SKM-1 (cell line): ENCODE measurements around the gene NPAS3.

Experiments
- DNase-seq: peaks from one replicate; lab custom pipeline; 2025; ENCODE audit not compliant: unreplicated experiment; lab: John Stamatoyannopoulos, UW

NPAS3 gene

DNA sequence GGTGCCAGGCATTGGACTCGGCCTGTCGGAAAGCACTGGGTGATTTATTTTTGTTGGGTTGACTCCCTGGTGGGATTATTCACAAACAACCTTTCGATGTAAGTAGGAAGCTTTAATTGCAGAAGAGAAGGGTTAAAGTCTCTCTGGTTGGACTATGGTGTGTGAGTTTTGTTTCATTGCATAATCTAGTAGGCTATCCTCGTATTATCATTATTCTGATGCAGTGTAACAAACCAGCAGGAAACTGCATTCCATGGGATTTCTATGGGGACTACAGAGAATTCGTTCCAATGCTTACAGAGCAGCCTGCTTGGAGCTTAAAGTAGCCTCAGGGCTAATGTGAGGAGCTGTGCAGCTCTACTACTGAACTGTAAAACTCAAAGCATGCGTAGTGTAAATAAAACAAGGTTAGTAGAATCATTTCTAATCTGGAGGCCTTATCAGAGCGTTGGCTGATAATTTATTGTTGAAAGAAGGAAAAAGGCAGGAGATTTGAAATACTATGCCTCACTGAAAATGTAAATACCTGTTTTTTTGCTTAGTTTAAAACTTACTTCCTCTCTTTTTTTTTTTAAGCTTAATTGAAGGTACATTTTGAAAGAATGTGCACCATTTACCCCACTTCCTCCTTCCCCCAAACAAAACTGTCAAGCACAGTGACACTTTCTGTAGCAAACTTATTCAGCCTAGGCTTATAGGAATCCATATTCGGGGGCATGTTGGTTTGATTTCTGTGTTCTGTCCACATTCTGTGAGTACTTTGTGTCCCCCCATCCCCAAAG lies 226.7 kb downstream of the NPAS3 start:
- no peak for DNase-seq

GRCh38 chr14:33165926-33166289 lies 227.2 kb downstream of the NPAS3 start:
- no peak for DNase-seq

- no peak for DNase-seq
Observed at GRCh38 chr14:33175951-33176350, 237.3 kb downstream of the NPAS3 start.

GRCh38 chr14:33184587-33184986 lies 245.9 kb downstream of the NPAS3 start:
- no peak for DNase-seq

- no peak for DNase-seq
Observed at GRCh38 chr14:33186656-33187055, 248.0 kb downstream of the NPAS3 start.

DNA sequence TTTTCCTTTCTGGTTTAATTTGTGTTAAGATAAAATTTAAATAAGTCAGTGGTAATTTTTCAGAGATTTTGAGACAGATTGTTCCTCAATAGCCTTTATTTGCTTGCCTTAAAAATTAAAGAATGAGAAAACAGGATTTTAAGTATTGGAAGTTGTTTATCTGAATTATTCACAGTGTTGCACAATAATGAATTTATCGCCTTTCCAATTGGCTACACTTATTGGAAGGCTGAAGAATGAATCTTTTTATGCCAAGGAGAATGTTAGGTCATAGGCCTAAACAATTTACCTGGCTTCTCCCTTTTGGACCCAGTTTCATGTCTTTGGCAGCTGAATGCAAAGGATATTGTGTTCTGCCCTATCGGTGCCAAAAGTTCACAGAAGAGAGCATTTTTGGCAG lies 250.2 kb downstream of the NPAS3 start:
- DNase-seq = no peak

- DNase-seq = no peak
Observed at GRCh38 chr14:33191855-33192254, 253.2 kb downstream of the NPAS3 start.

DNA sequence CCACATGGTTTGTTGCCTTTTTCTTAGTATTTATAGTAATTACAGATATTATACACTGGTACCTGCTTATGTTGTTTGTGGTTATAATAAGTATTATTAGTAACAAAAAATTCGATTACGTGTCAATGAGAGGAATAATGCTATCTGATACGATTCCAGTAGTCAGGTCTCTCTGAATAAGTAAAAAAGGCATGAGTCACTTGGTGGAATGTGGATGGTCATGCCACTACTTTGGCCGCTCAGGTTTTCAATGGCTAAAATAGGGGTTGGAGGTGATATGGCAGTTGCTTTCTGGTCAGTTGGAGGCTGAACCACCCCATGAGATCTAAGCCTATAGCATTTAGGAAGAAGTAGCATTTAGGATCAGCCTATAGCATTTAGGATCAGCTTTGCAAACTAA lies 255.9 kb downstream of the NPAS3 start:
- no peak for DNase-seq

DNA sequence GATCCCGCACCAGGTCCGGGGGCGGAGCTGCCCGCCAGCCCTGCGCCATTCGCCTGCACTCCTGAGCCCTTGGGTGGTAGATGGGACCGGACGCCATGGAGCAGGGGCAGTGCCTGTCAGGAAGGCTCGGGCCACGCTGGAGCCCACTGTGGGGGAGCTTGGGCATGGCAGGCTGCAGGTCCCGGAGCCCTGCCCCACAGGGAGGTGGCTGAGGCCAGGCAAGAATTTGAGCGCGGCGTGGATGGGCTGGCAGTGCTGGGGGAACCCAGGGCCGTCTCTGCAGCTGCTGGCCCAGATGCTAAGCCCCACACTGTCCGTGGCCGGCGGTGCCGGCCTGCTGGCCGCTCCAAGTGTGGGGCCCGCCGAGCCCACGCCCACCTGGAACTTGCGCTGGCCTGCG lies 260.0 kb downstream of the NPAS3 start:
- DNase-seq = no peak

- DNase-seq = no peak
Observed at GRCh38 chr14:33201116-33201515, 262.4 kb downstream of the NPAS3 start.

DNA sequence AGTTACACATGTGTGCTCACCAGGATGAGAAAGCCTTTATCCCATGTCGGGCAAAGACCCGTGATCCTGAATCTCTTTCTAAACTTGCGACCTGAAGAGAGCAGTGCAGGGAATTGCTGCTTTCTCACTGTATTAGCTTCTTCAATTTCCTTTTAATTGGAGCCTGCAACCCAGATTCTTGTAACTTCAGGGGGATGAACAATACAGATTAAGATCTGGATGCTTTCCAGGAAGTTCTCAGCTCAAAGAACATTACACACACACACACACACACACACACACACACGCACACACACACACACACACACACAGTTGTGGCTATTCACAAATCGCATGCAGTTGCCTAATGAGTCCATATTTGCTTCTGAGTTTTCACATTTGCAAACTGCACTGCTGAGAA lies 268.3 kb downstream of the NPAS3 start:
- no peak for DNase-seq

- DNase-seq = no peak
Observed at GRCh38 chr14:33207467-33208017, 268.9 kb downstream of the NPAS3 start.

- DNase-seq = no peak
Observed at GRCh38 chr14:33210311-33210710, 271.6 kb downstream of the NPAS3 start.

GRCh38 chr14:33218026-33218425 lies 279.3 kb downstream of the NPAS3 start:
- no peak for DNase-seq

DNA sequence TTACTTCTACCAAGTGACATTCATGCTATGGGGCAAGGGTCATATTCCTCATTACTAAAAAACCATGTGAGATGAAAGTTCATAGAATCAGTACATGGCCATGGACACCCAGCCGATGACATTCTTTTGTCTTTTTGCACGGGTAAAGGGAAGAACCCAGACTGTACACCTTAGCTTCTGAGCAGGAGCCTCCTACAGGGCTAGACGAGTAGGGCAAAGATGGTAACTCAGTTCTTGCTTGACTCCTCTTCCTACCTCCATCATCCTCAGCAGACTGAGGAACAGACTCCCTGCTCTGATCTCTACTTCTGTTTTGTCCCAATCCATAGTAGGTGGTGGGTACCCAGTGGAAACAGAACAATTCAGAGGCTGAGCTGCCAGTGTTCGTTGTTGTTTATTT lies 281.3 kb downstream of the NPAS3 start:
- no peak for DNase-seq

- no peak for DNase-seq
Observed at GRCh38 chr14:33229269-33229929, 290.7 kb downstream of the NPAS3 start.

GRCh38 chr14:33230021-33230420 lies 291.3 kb downstream of the NPAS3 start:
- DNase-seq = no peak

- DNase-seq = no peak
Observed at GRCh38 chr14:33232031-33232430, 293.4 kb downstream of the NPAS3 start.

DNA sequence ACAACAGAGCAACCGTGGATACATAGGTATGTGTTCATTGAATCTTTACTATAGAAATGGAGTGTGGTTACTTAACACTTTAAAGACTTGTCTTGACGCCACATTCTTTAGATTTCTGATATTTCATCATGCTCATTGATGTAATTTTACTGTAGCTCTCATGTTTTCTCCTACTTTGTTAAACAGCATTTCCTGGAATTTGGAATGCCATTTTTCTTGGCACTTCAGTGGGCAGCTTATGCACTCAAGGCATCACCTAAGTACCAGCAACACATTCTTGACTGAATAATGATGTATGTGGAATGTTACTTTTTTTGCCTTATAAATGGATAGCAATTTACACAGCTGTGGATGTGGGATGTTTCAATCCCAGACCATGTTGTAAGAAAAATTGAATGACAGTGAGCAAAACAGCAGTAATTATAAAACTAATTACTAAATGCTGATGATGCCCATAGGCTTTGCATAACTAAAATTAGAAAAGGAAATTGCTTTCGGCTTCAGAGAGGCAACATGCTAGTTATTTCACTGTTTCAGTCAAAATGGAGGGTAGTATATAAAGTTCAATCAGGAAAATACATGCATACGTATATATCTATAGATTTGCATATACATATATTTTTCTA lies 298.5 kb downstream of the NPAS3 start:
- DNase-seq = no peak

DNA sequence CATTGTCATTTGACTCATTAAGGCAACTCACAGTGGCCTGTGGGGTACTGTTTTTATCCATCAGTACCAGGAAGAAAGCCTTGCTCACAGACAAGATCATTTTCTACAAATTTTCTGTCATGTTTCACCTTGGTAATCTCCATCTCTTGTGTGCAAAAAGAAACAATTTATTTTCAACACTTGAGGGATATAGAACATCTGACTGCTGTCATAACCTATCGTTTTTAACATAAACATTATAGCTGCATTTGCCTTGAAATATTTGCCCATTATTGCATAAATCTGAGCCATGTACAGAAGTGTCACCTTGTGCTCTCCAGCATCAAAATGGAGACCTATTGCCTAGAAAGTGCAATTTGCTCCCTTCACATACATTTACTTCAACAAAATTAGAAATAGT lies 300.8 kb downstream of the NPAS3 start:
- DNase-seq = no peak

DNA sequence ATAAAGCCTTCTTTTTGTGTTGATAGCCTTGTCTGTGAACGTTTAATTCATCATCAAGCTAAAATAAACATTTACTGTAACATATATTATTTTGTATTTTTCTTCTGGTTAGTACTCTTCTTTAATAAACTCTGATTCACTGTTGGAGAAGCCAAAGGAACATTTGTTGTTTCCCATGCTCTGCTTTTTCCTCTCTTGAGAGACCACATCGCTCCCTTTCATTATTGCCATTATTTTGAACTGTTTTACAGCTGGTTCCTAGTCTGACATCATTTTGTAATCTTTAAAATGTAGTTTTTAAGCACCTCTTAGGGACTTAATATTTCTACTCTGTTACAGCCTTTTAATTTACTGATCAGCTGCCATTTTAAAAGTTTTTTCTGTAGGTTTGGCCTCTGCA lies 301.8 kb downstream of the NPAS3 start:
- no peak for DNase-seq

GRCh38 chr14:33241331-33241730 lies 302.7 kb downstream of the NPAS3 start:
- DNase-seq = no peak
